Keratinocyte (primary cell): ENCODE measurements around the gene TSSC4.

Experiments
- CTCF ChIP-seq, 3 experiments: IDR thresholded peaks in 1 of 3; conservative IDR thresholded peaks in 1 of 3; optimal IDR thresholded peaks in 1 of 3; 2 replicates in 2 of 3; 3 replicates in 1 of 3; pipeline versions ENCODE3 to v1.5.1; 2011; ENCODE audit warnings: low read length in 3 of 3, mild to moderate bottlenecking in 3 of 3, moderate library complexity in 2 of 3, control low read depth in 1 of 3, inconsistent platforms in 1 of 3; ENCODE audit not compliant: insufficient read depth in 2 of 3; ENCODE audit errors: extremely low read depth in 1 of 3
- EZH2 ChIP-seq: IDR thresholded peaks from one replicate; pipeline ENCODE4 v1.6.1; 2012; ENCODE audit warnings: inconsistent platforms, mild to moderate bottlenecking, low read length, moderate library complexity

DNA sequence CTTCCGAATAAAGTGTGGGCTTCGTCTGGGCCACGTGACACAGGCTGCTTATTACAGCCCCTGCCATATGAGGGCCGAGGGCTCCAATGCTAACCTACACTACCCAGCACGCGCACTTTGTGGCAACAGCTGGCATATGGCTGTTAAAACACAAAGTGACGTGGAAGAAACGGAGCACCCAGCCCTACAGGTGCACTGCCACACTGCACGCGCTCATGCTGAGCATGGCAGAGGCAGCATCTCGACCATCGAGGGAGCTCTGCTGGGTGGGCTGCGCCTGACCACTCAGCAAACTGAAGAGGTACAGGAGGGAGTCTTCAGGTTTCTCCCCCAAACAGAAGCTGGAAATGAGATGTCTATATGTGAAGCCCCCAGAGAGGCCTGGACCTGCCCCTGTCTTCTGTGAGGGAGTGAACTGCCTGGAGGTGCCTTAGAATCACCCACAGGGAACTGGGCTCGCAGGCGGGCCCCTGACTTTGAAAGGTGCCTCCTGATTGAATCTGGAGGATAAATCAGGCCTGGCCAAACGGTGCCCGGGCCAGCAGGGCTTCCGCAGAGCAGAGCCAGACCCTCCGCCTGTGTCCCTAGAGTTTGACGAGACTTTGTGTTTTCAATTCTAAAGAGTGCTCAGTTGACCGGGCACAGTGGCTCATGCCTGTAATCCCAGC lies 18.3 kb downstream of the TSSC4 start:
- no peak for TF ChIP-seq CTCF (optimal IDR thresholded peaks at IDR 0.05 in 1 of 3, IDR thresholded peaks at IDR 0.05 in 1 of 3, conservative IDR thresholded peaks at IDR 0.05 in 1 of 3; ENCODE audit: extremely low read depth in 1 of 3, insufficient read depth in 2 of 3, low read length in 3 of 3)
- no peak for TF ChIP-seq EZH2
